ENCODE measurements around the gene PEAK3. TPM values are rescaled to one million over a fixed set of nuclear protein-coding genes. Genes with fewer than 3 reads are reported as not detected.

PEAK3 gene
- total RNA-seq, 1 donor from 2014 or later: 0.50 TPM

- Mint-ChIP-seq H3K36me3 (ENCODE audit: low read depth) (peaks cover 11% of the 10 kb centered on the region), H3K27ac (ENCODE audit: unreplicated experiment) (no peak overlapping the region), H3K27me3 (ENCODE audit: low read depth) (no peaks in the 10 kb centered on the region), H3K4me1 (ENCODE audit: low read depth) (peaks cover 28% of the 10 kb centered on the region), H3K9me3 (ENCODE audit: low read depth) (no peaks in the 10 kb centered on the region), H3K4me3 (ENCODE audit: unreplicated experiment) (no peak overlapping the region)
- no peak for DNase-seq (ENCODE audit: low spot score)
- no peak for TF ChIP-seq CTCF (IDR thresholded peaks at IDR 0.05)
Measured at GRCh38 chr19:2324220-2324948, 42.4 kb upstream of the PEAK3 start.

DNA sequence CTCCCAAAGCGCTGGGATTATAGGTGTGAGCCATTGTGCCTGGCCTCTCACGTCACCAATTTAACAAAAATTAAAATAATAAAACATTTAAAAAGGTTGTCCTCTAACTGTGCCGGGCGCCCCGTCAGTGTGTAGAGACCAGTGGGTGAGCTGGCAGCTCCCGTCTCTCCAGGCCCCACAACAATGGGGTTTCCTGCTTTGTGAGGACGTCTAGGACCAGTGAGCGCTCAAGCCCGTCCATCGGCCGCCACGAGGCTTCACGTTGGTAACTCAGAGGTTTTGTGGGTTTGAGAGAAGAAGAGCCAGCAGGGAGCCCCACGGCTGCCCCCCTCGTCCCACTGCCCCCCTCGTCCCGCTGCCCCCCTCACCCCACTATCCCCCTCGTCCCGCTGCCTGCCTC is 41.7 kb upstream of the PEAK3 start:
- Mint-ChIP-seq H3K4me3 (ENCODE audit: unreplicated experiment) (no peak overlapping the region), H3K9me3 (ENCODE audit: low read depth) (no peaks in the 10 kb centered on the region), H3K4me1 (ENCODE audit: low read depth) (peaks cover 24% of the 10 kb centered on the region), H3K27me3 (ENCODE audit: low read depth) (no peaks in the 10 kb centered on the region), H3K36me3 (ENCODE audit: low read depth) (peaks cover 11% of the 10 kb centered on the region), H3K27ac (ENCODE audit: unreplicated experiment) (no peak overlapping the region)
- no peak for DNase-seq (ENCODE audit: low spot score)
- no peak for TF ChIP-seq CTCF (IDR thresholded peaks at IDR 0.05)

GRCh38 chr19:2321565-2322283 is 39.7 kb upstream of the PEAK3 start:
- Mint-ChIP-seq H3K36me3 (ENCODE audit: low read depth) (peaks cover 10% of the 10 kb centered on the region), H3K27ac (ENCODE audit: unreplicated experiment) (no peak overlapping the region), H3K9me3 (ENCODE audit: low read depth) (no peaks in the 10 kb centered on the region), H3K4me3 (ENCODE audit: unreplicated experiment) (no peak overlapping the region), H3K27me3 (ENCODE audit: low read depth) (no peaks in the 10 kb centered on the region), H3K4me1 (ENCODE audit: low read depth) (peaks cover 16% of the 10 kb centered on the region)
- DNase-seq (ENCODE audit: low spot score): no peak
- no peak for TF ChIP-seq CTCF (IDR thresholded peaks at IDR 0.05)

DNA sequence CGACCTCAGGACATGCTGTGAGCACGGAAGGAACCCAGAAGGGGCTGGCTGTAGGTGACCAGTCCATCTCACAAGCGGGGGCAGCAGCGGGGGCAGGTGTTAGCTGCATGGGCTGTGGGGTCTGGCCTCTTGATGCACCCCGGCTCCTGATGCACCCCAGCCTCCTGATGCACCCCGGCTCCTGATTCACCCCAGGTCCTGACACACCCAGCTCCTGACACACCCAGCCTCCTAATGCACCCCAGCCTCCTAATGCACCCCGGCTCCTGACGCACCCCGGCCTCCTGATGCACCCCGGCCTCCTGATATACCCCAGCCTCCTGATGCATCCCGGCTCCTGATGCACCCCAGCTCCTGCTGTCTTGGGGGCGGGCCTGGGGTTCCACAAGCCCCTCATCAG is 39.0 kb upstream of the PEAK3 start:
- Mint-ChIP-seq H3K9me3 (ENCODE audit: low read depth) (no peaks in the 10 kb centered on the region), H3K4me3 (ENCODE audit: unreplicated experiment) (no peak overlapping the region), H3K27ac (ENCODE audit: unreplicated experiment) (no peak overlapping the region), H3K4me1 (ENCODE audit: low read depth) (peaks cover 12% of the 10 kb centered on the region), H3K36me3 (ENCODE audit: low read depth) (peaks cover 8% of the 10 kb centered on the region), H3K27me3 (ENCODE audit: low read depth) (no peaks in the 10 kb centered on the region)
- DNase-seq (ENCODE audit: low spot score): no peak
- TF ChIP-seq CTCF (IDR thresholded peaks at IDR 0.05): no peak

DNA sequence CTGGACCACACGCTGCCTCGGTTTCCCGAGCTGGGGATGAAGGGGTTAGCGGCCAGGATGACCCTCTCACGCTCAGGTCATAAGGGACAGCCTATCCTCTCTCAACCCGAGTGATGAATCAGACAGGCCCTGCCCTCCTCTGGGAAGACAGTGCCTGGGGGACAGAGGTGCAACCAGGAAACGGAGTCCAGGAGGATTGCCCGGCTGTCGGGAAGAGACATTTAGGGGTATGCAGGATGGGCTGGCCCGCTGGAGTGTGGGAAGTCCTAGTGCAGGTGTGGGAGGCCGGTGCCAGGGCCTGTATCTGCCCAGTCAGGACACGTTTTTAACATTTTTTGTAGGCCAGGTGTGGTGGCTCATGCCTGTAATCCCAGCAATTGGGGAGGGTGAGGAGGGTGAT is 38.1 kb upstream of the PEAK3 start:
- Mint-ChIP-seq H3K9me3 (ENCODE audit: low read depth) (peaks cover 5% of the 10 kb centered on the region), H3K27ac (ENCODE audit: unreplicated experiment) (no peak overlapping the region), H3K4me1 (ENCODE audit: low read depth) (peaks cover 11% of the 10 kb centered on the region), H3K4me3 (ENCODE audit: unreplicated experiment) (no peak overlapping the region), H3K36me3 (ENCODE audit: low read depth) (peaks cover 5% of the 10 kb centered on the region), H3K27me3 (ENCODE audit: low read depth) (no peaks in the 10 kb centered on the region)
- TF ChIP-seq CTCF (IDR thresholded peaks at IDR 0.05): no peak
- no peak for DNase-seq (ENCODE audit: low spot score)
